GM12878 (cell line): ENCODE data around the gene PLCG1. TPM values are rescaled to one million over a fixed set of nuclear protein-coding genes. Genes with fewer than 3 reads are reported as not detected.

ENCODE experiments used
- ATAC-seq: fragments of 200-7000 bp; cut with Tn5 transposase; 3 replicates; pipeline ENCODE4 v1.9.1; 2020; ENCODE audit warnings: mild to moderate bottlenecking, moderate library complexity
- BruUV-seq: library from RNA; stranded (reverse); fragments of 400-500 nt; replicated peaks from 2 replicates; lab custom pipeline; 2021; lab: Mats Ljungman, UMichigan
- CTCF ChIA-PET: fragments of 300-600 bp; sonication (Branson Sonifier 250); formaldehyde crosslinking; extraction: SDS; loops from one replicate; lab custom pipeline; 2021; ENCODE audit warnings: inconsistent platforms; lab: Yijun Ruan, JAX
- POLR2A ChIA-PET: fragments of 350-600 bp; formaldehyde crosslinking; extraction: SDS; loops from one replicate; lab custom pipeline; 2021; ENCODE audit warnings: inconsistent platforms; lab: Charles Lee
- RAD21 ChIA-PET: fragments of 300-600 bp; sonication (Branson Sonifier 250); formaldehyde crosslinking; loops from one replicate; lab custom pipeline; 2023; ENCODE audit warnings: antibody characterized with exemption; ENCODE audit not compliant: unreplicated experiment; lab: Charles Lee
- SMC1A ChIA-PET: fragments of 300-600 bp; sonication (Branson Sonifier 250); formaldehyde crosslinking; loops from one replicate; lab custom pipeline; 2023; ENCODE audit not compliant: unreplicated experiment, uncharacterized antibody; lab: Charles Lee
- DNase-seq: peaks from one replicate; pipeline ENCODE4 v3.0.0-alpha.2; 2011; ENCODE audit warnings: low read depth, low spot score
- FAIRE-seq: peaks from 3 replicates; lab custom pipeline; 2011; peaks lifted over from hg19 to GRCh38; lab: Jason Lieb, UNC
- H2AFZ ChIP-seq: 2 replicates; pipeline ENCODE4 v1.6.0; 2011; ENCODE audit warnings: low read depth, low read length, control low read depth; ENCODE audit not compliant: control insufficient read depth
- H3K27ac ChIP-seq: 2 replicates; pipeline ENCODE4 v1.5.1; 2011; ENCODE audit warnings: control low read depth; ENCODE audit not compliant: control insufficient read depth, insufficient read depth
- H3K27me3 ChIP-seq, 2 experiments: replicated peaks in 1 of 2; 2 replicates each; pipeline versions ENCODE4 v1.6.0 to v1.6.1; 2011; ENCODE audit warnings: low read length in 1 of 2; ENCODE audit not compliant: control insufficient read depth in 2 of 2, insufficient read depth in 2 of 2
- H3K36me3 ChIP-seq, 2 experiments: 2 replicates each; pipeline ENCODE4 v1.5.1; 2011; ENCODE audit warnings: low read length in 1 of 2; ENCODE audit not compliant: control insufficient read depth in 2 of 2, insufficient read depth in 2 of 2
- H3K4me1 ChIP-seq: 2 replicates; pipeline ENCODE4 v1.6.1; 2011; ENCODE audit warnings: mild to moderate bottlenecking, low read length, moderate library complexity, mixed read lengths; ENCODE audit not compliant: control insufficient read depth, insufficient read depth
- H3K4me2 ChIP-seq: 2 replicates; pipeline ENCODE4 v1.6.0; 2011; ENCODE audit warnings: control low read depth; ENCODE audit not compliant: control insufficient read depth, insufficient read depth
- H3K4me3 ChIP-seq: fragments of 200-600 bp; sonication (generic); 2 replicates; pipeline ENCODE4 v1.5.1; 2016
- H3K79me2 ChIP-seq: 2 replicates; pipeline ENCODE4 v1.6.0; 2011; ENCODE audit warnings: low read length; ENCODE audit not compliant: control insufficient read depth, insufficient read depth
- H3K9ac ChIP-seq: 2 replicates; pipeline ENCODE4 v1.8.0; 2011; ENCODE audit warnings: low read length, control low read depth, mixed read lengths; ENCODE audit not compliant: control insufficient read depth, insufficient read depth
- H3K9me3 ChIP-seq: replicated peaks from 3 replicates; pipeline ENCODE4 v1.5.1; 2011; ENCODE audit warnings: mild to moderate bottlenecking, low read length; ENCODE audit not compliant: control insufficient read depth, insufficient read depth
- H4K20me1 ChIP-seq: 2 replicates; pipeline ENCODE4 v1.6.0; 2011; ENCODE audit not compliant: control insufficient read depth, insufficient read depth
- JUND ChIP-seq: IDR thresholded peaks from 2 replicates; pipeline ENCODE4 v1.6.1; 2012; ENCODE audit warnings: low read depth, mild to moderate bottlenecking, low read length, improper control_type of control experiment, moderate library complexity
- NRF1 ChIP-seq: conservative IDR thresholded peaks from 2 replicates; pipeline ENCODE4 v1.6.1; 2011; ENCODE audit warnings: mild to moderate bottlenecking, low read depth, low read length, improper control_type of control experiment
- PAX5 ChIP-seq: IDR thresholded peaks from 2 replicates; pipeline ENCODE4 v1.6.1; 2011; ENCODE audit warnings: low read depth, low read length, borderline replicate concordance
- RAD21 ChIP-seq: IDR thresholded peaks from 2 replicates; pipeline ENCODE4 v1.6.1; 2011; ENCODE audit warnings: mild to moderate bottlenecking, low read depth, low read length, moderate library complexity; ENCODE audit not compliant: insufficient read depth
- ZZZ3 ChIP-seq: IDR thresholded peaks from 2 replicates; pipeline ENCODE4 v1.6.1; 2011; ENCODE audit warnings: low read depth; ENCODE audit not compliant: control insufficient read depth, insufficient read length
- WGBS: methylation state at CpG from one replicate; pipeline ENCODE4 v1.1.6; 2016; ENCODE audit warnings: low lambda C conversion rate; ENCODE audit not compliant: insufficient replicate concordance, insufficient coverage; ENCODE audit errors: missing lambda C conversion rate; 5-methylcytosine and 5-hydroxymethylcytosine counted together
- in situ Hi-C: fragments of 300-500 bp; cut with MboI; formaldehyde crosslinking; loops from 9 replicates; pipeline ENCODE4 v1.14.3; 2018; ENCODE audit warnings: mixed read lengths
- intact Hi-C: fragments of 100-400 bp; cut with micrococcal nuclease; formaldehyde crosslinking; loops from one replicate; pipeline ENCODE4 v1.14.2; 2022; ENCODE audit not compliant: unreplicated experiment
- polyA plus RNA-seq, 11 experiments: library from polyadenylated mRNA; depleted of rRNA in 4 of 11; unstranded in 6 of 11; stranded (reverse) in 5 of 11; fragments of >200 nt; fragmentation: Nextera tagmentation in 4 of 11; fragmentation: Illumina TruSeq in 1 of 11; extraction: Ambion mirVana in 4 of 11; extraction: Trizol in 1 of 11; gene quantifications; 1 replicate in 1 of 11; 2 replicates in 10 of 11; pipeline versions ENCODE4 v1.2.1 to v1.2.3, GENCODE V29; 2011 to 2016; ENCODE audit warnings: inconsistent platforms in 2 of 11, missing spikeins in 2 of 11, low read depth in 1 of 11
- total RNA-seq, 4 experiments: library from RNA; depleted of rRNA in 3 of 4; stranded (reverse); fragments of >200 nt in 3 of 4; fragmentation: Illumina TruSeq in 1 of 4; extraction: Trizol in 1 of 4; gene quantifications; 2 replicates each; pipeline versions ENCODE4 v1.2.1 to v1.2.3, GENCODE V29; 2013 to 2021
- TF ChIP-seq, protein P1 (sequence below): fragments of 450-650 bp; IDR thresholded peaks from 2 replicates; pipeline ENCODE4 v1.6.1; 2016; ENCODE audit warnings: mild to moderate bottlenecking, moderate library complexity, borderline replicate concordance
- TF ChIP-seq, protein P2 (sequence below): fragments of 450-650 bp; IDR thresholded peaks from 2 replicates; pipeline ENCODE4 v1.6.1; 2017; ENCODE audit warnings: mild to moderate bottlenecking, moderate library complexity
- TF ChIP-seq, protein P3 (sequence below): fragments of 450-650 bp; IDR thresholded peaks from 2 replicates; pipeline ENCODE4 v1.6.1; 2017; ENCODE audit warnings: antibody characterized with exemption, mild to moderate bottlenecking, moderate library complexity
- TF ChIP-seq, protein P4 (sequence below): IDR thresholded peaks from 2 replicates; pipeline ENCODE4 v1.6.1; 2012; ENCODE audit warnings: low read depth, low read length, improper control_type of control experiment

Gene PLCG1
- total and polyA plus RNA-seq, 10 of the 15 experiments (the other 5 are each of a cell fraction or from before 2014, with no cell fraction given): 2.6 to 114 (median 45.3) TPM

DNA sequence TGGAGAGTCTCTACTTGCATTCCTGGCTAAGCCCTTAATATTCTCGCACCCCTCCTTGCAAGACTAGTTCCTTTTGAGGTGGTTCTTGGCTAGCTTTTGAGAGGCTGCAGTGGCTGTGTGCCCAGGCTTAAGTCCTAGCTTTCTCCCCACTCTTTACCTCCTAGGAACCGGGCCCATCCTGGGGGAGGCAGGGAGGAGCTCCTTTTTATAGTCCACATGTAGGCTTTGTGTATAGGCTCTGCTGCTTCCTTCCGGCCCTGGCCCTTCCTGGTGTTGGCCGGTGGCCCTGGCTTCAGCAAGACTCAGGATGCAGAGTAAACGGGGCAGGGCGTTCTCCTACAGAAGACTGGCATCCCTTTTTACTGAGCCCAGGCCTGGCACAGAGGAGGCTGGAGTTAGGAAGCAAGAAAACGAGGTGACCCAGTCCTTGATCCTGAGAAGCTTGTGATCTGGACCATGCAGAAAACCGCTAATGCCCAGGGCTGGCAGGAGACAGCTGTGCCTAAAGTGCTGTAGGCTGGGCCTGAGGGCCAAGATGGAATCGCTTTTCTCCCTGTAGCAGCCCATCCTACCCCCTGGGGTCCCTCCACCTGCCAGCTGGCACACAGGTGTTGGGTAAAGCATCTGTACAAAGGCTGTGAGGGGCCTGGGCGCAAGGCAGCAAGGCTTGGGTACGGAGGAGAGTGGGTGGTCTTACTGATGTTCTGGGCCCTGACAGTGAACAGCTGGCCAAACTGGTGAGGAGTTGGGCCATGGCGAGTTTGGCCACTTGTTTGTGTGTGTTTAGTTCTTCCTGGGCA is 8.7 kb downstream of the PLCG1 start:
- no TSS peak for BruUV-seq
- Histone ChIP-seq H3K27me3 (no peaks in the 10 kb centered on the region), H3K4me3 (no peak overlapping the region), H3K4me2 (peak overlapping the region; percentile 35; the same call in 1 of the 2 replicates), H4K20me1 (peaks cover 9% of the 10 kb centered on the region), H3K79me2 (peaks cover 84% of the 10 kb centered on the region), H3K9me3 (no peaks in the 10 kb centered on the region), H2AFZ (no peak overlapping the region), H3K27ac (no peak overlapping the region), H3K9ac (no peak overlapping the region), H3K4me1 (peaks cover 27% of the 10 kb centered on the region), H3K36me3 (peaks cover 5% of the 10 kb centered on the region in 2 experiments; a peak in 3 of 4 replicates)
- intact Hi-C loops: no loop called here
- SMC1A ChIA-PET: interaction anchor here (0.7 to 1.9 kb wide), 3 partner anchors 10 to 178 kb away, joined by 3 to 13 read pairs (median 3); no protein-coding TSS in a partner anchor
- in situ Hi-C loops: no loop called here
- no peak for FAIRE-seq
- no peak for DNase-seq
- RAD21 ChIA-PET: interaction anchor here (0.5 to 1.3 kb wide), 3 partner anchors 11 to 192 kb away, joined by 4 to 6 read pairs (median 4); no protein-coding TSS in a partner anchor
- POLR2A ChIA-PET: interaction anchor here (1.0 to 11.3 kb wide), 3 partner anchors 8 to 14 kb away, joined by 3 to 84 read pairs (median 4); no protein-coding TSS in a partner anchor
- 91% methylated on average over 12 of the region's 12 CpGs for WGBS
- CTCF ChIA-PET: interaction anchor here (1.1 to 10.1 kb wide), 5 partner anchors 7 to 194 kb away, joined by 3 to 75 read pairs (median 4); no protein-coding TSS in a partner anchor
- ATAC-seq: no peak
- TF ChIP-seq PAX5 (no peak), NRF1 (no peak), JUND (no peak), ZZZ3 (no peak), RAD21 (no peak)
- TF ChIP-seq, protein P1, sequence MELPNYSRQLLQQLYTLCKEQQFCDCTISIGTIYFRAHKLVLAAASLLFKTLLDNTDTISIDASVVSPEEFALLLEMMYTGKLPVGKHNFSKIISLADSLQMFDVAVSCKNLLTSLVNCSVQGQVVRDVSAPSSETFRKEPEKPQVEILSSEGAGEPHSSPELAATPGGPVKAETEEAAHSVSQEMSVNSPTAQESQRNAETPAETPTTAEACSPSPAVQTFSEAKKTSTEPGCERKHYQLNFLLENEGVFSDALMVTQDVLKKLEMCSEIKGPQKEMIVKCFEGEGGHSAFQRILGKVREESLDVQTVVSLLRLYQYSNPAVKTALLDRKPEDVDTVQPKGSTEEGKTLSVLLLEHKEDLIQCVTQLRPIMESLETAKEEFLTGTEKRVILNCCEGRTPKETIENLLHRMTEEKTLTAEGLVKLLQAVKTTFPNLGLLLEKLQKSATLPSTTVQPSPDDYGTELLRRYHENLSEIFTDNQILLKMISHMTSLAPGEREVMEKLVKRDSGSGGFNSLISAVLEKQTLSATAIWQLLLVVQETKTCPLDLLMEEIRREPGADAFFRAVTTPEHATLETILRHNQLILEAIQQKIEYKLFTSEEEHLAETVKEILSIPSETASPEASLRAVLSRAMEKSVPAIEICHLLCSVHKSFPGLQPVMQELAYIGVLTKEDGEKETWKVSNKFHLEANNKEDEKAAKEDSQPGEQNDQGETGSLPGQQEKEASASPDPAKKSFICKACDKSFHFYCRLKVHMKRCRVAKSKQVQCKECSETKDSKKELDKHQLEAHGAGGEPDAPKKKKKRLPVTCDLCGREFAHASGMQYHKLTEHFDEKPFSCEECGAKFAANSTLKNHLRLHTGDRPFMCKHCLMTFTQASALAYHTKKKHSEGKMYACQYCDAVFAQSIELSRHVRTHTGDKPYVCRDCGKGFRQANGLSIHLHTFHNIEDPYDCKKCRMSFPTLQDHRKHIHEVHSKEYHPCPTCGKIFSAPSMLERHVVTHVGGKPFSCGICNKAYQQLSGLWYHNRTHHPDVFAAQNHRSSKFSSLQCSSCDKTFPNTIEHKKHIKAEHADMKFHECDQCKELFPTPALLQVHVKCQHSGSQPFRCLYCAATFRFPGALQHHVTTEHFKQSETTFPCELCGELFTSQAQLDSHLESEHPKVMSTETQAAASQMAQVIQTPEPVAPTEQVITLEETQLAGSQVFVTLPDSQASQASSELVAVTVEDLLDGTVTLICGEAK: no peak
- TF ChIP-seq, protein P2, sequence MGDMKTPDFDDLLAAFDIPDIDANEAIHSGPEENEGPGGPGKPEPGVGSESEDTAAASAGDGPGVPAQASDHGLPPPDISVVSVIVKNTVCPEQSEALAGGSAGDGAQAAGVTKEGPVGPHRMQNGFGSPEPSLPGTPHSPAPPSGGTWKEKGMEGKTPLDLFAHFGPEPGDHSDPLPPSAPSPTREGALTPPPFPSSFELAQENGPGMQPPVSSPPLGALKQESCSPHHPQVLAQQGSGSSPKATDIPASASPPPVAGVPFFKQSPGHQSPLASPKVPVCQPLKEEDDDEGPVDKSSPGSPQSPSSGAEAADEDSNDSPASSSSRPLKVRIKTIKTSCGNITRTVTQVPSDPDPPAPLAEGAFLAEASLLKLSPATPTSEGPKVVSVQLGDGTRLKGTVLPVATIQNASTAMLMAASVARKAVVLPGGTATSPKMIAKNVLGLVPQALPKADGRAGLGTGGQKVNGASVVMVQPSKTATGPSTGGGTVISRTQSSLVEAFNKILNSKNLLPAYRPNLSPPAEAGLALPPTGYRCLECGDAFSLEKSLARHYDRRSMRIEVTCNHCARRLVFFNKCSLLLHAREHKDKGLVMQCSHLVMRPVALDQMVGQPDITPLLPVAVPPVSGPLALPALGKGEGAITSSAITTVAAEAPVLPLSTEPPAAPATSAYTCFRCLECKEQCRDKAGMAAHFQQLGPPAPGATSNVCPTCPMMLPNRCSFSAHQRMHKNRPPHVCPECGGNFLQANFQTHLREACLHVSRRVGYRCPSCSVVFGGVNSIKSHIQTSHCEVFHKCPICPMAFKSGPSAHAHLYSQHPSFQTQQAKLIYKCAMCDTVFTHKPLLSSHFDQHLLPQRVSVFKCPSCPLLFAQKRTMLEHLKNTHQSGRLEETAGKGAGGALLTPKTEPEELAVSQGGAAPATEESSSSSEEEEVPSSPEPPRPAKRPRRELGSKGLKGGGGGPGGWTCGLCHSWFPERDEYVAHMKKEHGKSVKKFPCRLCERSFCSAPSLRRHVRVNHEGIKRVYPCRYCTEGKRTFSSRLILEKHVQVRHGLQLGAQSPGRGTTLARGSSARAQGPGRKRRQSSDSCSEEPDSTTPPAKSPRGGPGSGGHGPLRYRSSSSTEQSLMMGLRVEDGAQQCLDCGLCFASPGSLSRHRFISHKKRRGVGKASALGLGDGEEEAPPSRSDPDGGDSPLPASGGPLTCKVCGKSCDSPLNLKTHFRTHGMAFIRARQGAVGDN: no peak
- TF ChIP-seq, protein P3, sequence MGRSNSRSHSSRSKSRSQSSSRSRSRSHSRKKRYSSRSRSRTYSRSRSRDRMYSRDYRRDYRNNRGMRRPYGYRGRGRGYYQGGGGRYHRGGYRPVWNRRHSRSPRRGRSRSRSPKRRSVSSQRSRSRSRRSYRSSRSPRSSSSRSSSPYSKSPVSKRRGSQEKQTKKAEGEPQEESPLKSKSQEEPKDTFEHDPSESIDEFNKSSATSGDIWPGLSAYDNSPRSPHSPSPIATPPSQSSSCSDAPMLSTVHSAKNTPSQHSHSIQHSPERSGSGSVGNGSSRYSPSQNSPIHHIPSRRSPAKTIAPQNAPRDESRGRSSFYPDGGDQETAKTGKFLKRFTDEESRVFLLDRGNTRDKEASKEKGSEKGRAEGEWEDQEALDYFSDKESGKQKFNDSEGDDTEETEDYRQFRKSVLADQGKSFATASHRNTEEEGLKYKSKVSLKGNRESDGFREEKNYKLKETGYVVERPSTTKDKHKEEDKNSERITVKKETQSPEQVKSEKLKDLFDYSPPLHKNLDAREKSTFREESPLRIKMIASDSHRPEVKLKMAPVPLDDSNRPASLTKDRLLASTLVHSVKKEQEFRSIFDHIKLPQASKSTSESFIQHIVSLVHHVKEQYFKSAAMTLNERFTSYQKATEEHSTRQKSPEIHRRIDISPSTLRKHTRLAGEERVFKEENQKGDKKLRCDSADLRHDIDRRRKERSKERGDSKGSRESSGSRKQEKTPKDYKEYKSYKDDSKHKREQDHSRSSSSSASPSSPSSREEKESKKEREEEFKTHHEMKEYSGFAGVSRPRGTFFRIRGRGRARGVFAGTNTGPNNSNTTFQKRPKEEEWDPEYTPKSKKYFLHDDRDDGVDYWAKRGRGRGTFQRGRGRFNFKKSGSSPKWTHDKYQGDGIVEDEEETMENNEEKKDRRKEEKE: no peak
- TF ChIP-seq, protein P4, sequence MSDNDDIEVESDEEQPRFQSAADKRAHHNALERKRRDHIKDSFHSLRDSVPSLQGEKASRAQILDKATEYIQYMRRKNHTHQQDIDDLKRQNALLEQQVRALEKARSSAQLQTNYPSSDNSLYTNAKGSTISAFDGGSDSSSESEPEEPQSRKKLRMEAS: no peak
